Cardiac muscle cell (in vitro differentiated cells and primary cell): Measurements from ENCODE around the gene ADCK2. TPM values are rescaled to one million over a fixed set of nuclear protein-coding genes. Genes with fewer than 3 reads are reported as not detected.
A peak's percentile ranks its signal among the peaks of the same experiment; 100 is the strongest.
"Not testable (repeated sequence)": the region's sequence is repeated elsewhere in the genome, so short reads cannot be mapped to it uniquely, and the experiment has no call there.

Experiments used
- DNase-seq, 2 donors: peaks; one replicate each; pipeline versions ENCODE4 v3.0.0 to v3.0.0-alpha.2; 2010 to 2017; ENCODE audit warnings: low read depth in 1 of 2, low spot score in 1 of 2
- H3K27ac ChIP-seq: fragments of 200-600 bp; sonication (generic); 2 replicates; pipeline ENCODE4 v1.5.1; 2016
- H3K27me3 ChIP-seq: fragments of 200-600 bp; sonication (generic); 2 replicates; pipeline ENCODE4 v1.6.0; 2016; ENCODE audit warnings: control low read depth
- H3K36me3 ChIP-seq: fragments of 200-600 bp; sonication (generic); 2 replicates; pipeline ENCODE4 v1.5.1; 2016; ENCODE audit warnings: control low read depth
- H3K4me1 ChIP-seq: fragments of 200-600 bp; sonication (generic); 2 replicates; pipeline ENCODE4 v1.8.1; 2017; ENCODE audit warnings: low read depth, mild to moderate bottlenecking, mixed run types
- H3K4me3 ChIP-seq: fragments of 200-600 bp; sonication (generic); 2 replicates; pipeline ENCODE4 v1.5.1; 2016; ENCODE audit warnings: mild to moderate bottlenecking
- H3K9me3 ChIP-seq: fragments of 200-600 bp; sonication (generic); 2 replicates; pipeline ENCODE4 v1.5.1; 2017; ENCODE audit warnings: low read depth, mild to moderate bottlenecking, control low read depth
- polyA plus RNA-seq: library from polyadenylated mRNA; unstranded; fragments of >200 nt; fragmentation: Nextera tagmentation; extraction: Ambion mirVana; gene quantifications from 2 replicates; pipeline ENCODE4 v1.2.1, GENCODE V29; 2016
- total RNA-seq: library from RNA; depleted of rRNA; stranded (reverse); fragments of >200 nt; gene quantifications from 2 replicates; pipeline ENCODE4 v1.2.3, GENCODE V29; 2016
- TF ChIP-seq, protein P1 (sequence below): IDR thresholded peaks from 2 replicates; pipeline ENCODE4 v1.5.1; 2012; ENCODE audit warnings: low read depth, mild to moderate bottlenecking, low read length

The ADCK2 gene, protein sequence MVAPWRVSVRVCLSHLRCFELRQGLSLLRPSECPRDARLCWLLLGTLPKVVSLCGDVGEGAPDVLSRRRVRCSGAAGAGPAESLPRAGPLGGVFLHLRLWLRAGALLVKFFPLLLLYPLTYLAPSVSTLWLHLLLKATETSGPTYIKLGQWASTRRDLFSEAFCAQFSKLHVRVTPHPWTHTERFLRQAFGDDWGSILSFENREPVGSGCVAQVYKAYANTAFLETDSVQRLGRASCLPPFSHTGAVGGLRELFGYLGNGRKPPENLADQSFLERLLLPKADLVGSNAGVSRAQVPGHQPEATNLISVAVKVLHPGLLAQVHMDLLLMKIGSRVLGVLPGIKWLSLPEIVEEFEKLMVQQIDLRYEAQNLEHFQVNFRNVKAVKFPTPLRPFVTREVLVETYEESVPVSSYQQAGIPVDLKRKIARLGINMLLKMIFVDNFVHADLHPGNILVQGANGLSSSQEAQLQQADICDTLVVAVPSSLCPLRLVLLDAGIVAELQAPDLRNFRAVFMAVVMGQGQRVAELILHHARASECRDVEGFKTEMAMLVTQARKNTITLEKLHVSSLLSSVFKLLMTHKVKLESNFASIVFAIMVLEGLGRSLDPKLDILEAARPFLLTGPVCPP
- total RNA-seq (22.6 and 31.1 TPM in 2 replicates), polyA plus RNA-seq (13.9 and 23.0 TPM in 2 replicates)

DNA sequence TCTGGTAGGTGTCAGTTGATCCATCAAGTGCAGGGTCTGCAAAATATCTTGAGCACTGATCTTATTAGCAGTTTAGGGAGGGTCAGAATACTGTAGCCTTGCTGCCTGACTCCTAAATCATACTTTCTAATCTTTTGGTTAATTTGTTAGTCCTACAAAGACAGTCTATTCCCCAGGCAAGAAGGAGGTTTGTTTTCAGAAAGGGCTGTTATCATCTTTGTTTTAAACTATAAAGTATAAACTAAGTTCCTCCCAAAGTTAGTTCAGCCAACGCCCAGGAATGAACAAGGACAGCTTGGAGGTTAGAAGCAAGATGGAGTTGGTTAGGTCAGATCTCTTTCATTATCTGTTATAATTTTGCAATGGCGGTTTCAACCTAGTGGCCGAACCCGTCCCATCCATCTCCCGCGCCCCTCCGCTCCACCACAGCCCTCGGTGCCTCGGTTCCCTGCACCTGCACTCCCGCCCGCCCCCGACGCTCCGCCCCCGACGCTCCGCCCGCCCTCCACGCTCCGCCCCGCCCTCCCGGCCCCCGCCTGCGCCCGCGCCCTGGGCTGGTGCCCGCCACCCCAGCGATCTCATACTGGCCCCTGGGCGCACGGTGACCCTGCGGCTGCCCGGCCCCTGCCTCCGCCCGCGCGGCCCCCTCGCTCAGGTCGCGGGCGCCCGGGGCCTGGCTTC is at the start of gene ADCK2:
Gene ADCK2 (plus strand): TSS at position 564 of the 681 bp plus-strand sequence. CDS start 386 bp downstream, outside the sequence.
- TF ChIP-seq, protein P1, sequence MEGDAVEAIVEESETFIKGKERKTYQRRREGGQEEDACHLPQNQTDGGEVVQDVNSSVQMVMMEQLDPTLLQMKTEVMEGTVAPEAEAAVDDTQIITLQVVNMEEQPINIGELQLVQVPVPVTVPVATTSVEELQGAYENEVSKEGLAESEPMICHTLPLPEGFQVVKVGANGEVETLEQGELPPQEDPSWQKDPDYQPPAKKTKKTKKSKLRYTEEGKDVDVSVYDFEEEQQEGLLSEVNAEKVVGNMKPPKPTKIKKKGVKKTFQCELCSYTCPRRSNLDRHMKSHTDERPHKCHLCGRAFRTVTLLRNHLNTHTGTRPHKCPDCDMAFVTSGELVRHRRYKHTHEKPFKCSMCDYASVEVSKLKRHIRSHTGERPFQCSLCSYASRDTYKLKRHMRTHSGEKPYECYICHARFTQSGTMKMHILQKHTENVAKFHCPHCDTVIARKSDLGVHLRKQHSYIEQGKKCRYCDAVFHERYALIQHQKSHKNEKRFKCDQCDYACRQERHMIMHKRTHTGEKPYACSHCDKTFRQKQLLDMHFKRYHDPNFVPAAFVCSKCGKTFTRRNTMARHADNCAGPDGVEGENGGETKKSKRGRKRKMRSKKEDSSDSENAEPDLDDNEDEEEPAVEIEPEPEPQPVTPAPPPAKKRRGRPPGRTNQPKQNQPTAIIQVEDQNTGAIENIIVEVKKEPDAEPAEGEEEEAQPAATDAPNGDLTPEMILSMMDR: no peak
- Histone ChIP-seq H3K4me1 (no peaks in the 10 kb centered on the region), H3K27me3 (no peaks in the 10 kb centered on the region), H3K27ac (no peak within 1 kb of the TSS), H3K4me3 (peak within 1 kb of the TSS; percentile 61), H3K36me3 (no peaks in the 10 kb centered on the region), H3K9me3 (no peaks in the 10 kb centered on the region)
- DNase-seq: peak in 1 of 2 donors; percentile 62

DNA sequence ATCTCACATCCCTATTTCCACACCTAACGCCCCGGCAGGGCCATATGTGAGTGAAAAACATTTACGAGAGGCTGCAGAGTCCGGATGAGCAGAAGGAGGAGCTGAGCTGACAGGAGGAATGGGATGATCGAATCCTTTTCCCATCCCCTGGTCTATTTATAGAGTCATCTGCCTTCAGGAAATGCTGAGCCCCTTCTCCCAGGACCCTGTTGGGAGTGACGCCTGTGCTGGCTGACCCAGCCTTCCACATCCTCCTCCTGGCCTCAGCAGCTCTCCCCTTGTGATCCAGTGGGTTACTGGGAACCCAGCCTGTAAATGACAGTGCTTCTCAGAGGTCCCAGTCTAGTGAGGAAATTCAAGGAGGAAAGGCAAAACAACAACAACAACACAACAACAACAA is 48.8 kb upstream of the ADCK2 start:
- DNase-seq: peak in 1 of 2 donors; percentile 25
- Histone ChIP-seq H3K27ac (peak overlapping the region; percentile 20), H3K4me1 (peaks cover 16% of the 10 kb centered on the region), H3K36me3 (no peaks in the 10 kb centered on the region), H3K27me3 (no peaks in the 10 kb centered on the region), H3K4me3 (no peak overlapping the region), H3K9me3 (no peaks in the 10 kb centered on the region)
- TF ChIP-seq, protein P1: no peak

DNA sequence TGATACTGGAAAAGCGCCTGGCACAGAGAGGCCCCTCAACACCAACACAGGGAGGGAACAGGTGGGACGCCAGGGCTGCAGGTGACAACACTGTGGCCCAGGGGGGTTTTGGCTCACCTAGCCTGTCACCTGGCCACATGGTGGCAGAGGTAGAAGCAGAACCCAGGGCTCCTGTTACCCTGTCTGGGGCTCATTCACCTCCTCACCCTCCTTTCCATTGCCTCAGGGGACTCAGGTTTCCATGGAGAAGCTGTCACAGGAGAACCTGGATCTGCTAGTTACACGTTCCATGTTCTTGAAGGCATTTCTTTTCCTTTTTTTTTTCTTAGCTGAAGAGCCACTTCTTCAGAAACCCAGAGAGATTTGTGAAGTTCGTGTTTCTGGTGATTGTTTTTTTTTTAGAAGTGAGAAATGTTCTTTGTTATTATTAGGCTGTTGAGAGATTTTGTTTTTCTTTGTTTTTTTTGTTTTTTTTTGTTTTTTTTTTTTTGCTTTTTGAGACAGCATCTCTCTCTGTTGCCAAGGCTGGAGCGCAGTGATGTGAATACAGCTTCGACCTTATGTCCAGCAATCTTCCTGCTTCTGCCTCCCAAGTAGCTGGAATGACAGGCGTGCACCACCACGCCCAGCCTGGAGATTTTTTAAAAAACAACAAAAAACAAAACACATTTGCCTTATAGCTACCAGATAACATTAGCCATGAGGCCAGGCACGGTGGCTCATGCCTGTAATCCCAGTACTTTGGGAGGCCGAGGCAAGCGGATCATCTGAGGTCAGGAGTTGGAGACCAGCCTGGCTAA is 48.2 kb upstream of the ADCK2 start:
- H3K36me3 ChIP-seq: no peaks in the 10 kb centered on the region
- no peak overlapping the region for H3K4me3 ChIP-seq
- TF ChIP-seq, protein P1: no peak
- H3K9me3 ChIP-seq: no peaks in the 10 kb centered on the region
- H3K4me1 ChIP-seq: peaks cover 16% of the 10 kb centered on the region
- DNase-seq: no peak
- H3K27me3 ChIP-seq: no peaks in the 10 kb centered on the region
- H3K27ac ChIP-seq: peak overlapping the region; percentile 20

DNA sequence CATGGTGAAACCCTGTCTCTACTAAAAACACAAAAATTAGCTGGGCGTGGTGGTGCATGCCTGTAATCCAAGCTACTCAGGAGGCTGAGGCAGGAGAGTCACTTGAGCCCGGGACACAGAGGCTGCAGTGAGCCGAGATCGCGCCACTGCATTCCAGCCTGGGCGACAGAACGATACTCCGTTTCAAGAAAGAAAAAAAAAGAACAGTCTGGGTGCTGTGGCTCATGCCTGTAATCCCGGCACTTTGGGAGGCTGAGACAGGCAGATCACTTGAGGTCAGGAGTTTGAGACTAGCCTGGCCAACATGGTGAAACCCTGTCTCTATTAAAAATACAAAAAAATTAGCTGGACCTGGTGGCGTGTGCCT is 47.6 kb upstream of the ADCK2 start:
- H3K4me1 ChIP-seq: peaks cover 16% of the 10 kb centered on the region
- not testable (repeated sequence) for H3K27me3 ChIP-seq, H3K4me3 ChIP-seq, H3K36me3 ChIP-seq, DNase-seq, H3K27ac ChIP-seq, H3K9me3 ChIP-seq

DNA sequence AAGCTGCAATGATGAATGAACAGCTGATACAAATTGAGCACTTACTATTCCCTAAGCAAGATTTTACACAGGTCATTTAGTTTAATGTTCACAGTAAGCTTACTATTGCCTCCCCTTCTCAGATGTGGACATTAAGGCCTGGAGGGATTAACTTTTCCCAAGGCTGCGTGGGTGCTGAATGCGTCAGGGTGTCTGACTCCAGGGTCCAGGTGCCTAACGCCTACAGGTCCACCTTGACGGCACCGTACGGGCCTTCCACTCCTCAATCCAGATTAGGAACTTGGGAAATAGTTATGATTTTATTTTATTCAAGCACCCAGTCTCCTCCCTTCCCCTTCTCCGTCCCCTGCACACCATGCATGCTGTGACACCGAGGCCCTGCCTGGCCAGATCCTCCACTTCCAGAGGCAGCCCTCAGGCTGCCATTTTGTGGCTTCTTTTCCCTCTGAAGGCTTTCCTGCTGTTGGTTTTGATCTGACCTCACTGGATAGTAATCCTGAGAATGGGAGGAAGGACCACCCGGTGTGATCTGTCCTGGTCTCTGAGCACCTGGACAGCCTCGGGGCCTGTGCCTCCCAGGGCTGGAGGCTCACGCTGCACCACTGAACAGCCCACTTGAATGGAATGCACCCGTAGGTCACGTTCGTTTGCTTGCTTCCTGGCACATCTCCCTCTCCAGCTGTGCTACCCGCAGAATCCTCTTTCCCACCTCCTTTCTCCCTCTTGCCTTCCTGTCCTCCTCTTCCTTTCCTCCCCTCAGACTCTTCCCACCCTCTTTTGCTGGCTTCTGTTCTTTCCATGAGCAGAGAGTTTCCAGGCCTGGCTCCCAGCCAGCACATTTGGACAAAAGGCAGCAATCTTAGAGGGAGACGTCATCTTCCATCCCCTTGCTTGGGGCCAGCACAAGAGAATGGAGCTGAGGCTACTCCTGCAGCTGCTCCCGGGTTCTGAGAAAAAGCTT is 46.6 kb upstream of the ADCK2 start:
- H3K4me1 ChIP-seq: peaks cover 16% of the 10 kb centered on the region
- TF ChIP-seq, protein P1: no peak
- H3K27me3 ChIP-seq: no peaks in the 10 kb centered on the region
- H3K4me3 ChIP-seq: no peak overlapping the region
- H3K36me3 ChIP-seq: no peaks in the 10 kb centered on the region
- DNase-seq: peak; percentile 46 to 98
- peak overlapping the region; percentile 38 for H3K27ac ChIP-seq
- no peaks in the 10 kb centered on the region for H3K9me3 ChIP-seq
